GM12891 (cell line): Measurements from ENCODE around the gene QRSL1.

ENCODE experiments used
- PAX5 ChIP-seq: IDR thresholded peaks from 2 replicates; pipeline ENCODE4 v1.6.1; 2011; ENCODE audit warnings: low read length, moderate library complexity, mild to moderate bottlenecking; ENCODE audit not compliant: insufficient read depth, severe bottlenecking
- POLR2A ChIP-seq: IDR thresholded peaks from 2 replicates; pipeline ENCODE4 v1.6.1; 2011; ENCODE audit warnings: low read depth, low read length, control low read depth
- POLR2AphosphoS5 ChIP-seq: IDR thresholded peaks from 2 replicates; pipeline ENCODE4 v1.6.1; 2011; ENCODE audit warnings: low read depth, low read length, control low read depth
- POU2F2 ChIP-seq: IDR thresholded peaks from 2 replicates; pipeline ENCODE4 v1.6.1; 2011; ENCODE audit warnings: low read depth, mild to moderate bottlenecking, control low read depth, low read length, moderate library complexity
- SPI1 ChIP-seq: IDR thresholded peaks from 2 replicates; pipeline ENCODE4 v1.6.1; 2011; ENCODE audit warnings: low read depth, low read length, control low read depth
- TAF1 ChIP-seq: IDR thresholded peaks from 2 replicates; pipeline ENCODE4 v1.6.1; 2011; ENCODE audit warnings: low read depth, low read length, control low read depth

DNA sequence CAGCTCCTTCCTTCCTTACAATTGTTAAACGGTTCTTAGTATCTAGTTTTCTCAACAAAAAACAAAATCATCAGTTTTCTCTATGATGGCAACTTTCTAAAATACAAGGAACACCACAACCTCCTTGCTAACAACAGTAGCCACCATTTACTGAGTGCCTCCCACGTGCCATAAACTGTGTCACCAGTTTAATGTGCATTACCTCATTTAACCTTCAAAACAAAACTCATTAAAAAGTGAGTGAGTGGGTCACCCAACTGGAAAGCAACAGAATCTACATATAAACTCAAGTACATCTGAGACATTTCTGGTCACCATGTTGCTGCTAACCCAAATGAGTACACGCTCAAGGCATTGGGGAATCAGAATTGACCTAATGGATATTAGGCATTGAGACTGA is 11.1 kb upstream of the QRSL1 start:
- TF ChIP-seq POLR2A = no peak
- TF ChIP-seq POLR2AphosphoS5 = no peak
- no peak for TF ChIP-seq TAF1
- TF ChIP-seq SPI1 = no peak
- no peak for TF ChIP-seq POU2F2
- TF ChIP-seq PAX5 = no peak
